ENCODE results near the gene UGT1A9. TPM values are rescaled to one million over a fixed set of nuclear protein-coding genes. Genes with fewer than 3 reads are reported as not detected.

UGT1A9 gene
- total and polyA plus RNA-seq, 2 of the 4 experiments (the other 2 are of a cell fraction), result not detected

GRCh38 chr2:233718552-233718951 is 46.9 kb downstream of the UGT1A9 start, which contains the start of gene UGT1A4:
Gene UGT1A4, plus strand, starts transcription at chr2:233718736. Its CDS starts 85 bp downstream, at chr2:233718821.
- ChIA-PET CTCF (no interaction called here), POLR2A (ENCODE audit: unreplicated experiment) (no interaction called here)
- H3K36me3 ChIP-seq (ENCODE audit: control insufficient read depth, insufficient read depth, low read length), result no peaks in the 10 kb centered on the region
- no peak within 1 kb of the TSS for H3K18ac ChIP-seq (ENCODE audit: low read depth, low read length)
- no peak within 1 kb of the TSS for H3K9ac ChIP-seq (ENCODE audit: low read depth, low read length)
- no peak within 1 kb of the TSS for H2AK9ac ChIP-seq (replicated peaks; ENCODE audit: low read depth, low read length, poor library complexity)
- H2BK20ac ChIP-seq (ENCODE audit: low read depth, low read length), result no peak within 1 kb of the TSS
- H3K56ac ChIP-seq (ENCODE audit: extremely low read depth, insufficient read depth, low read length), result no peak within 1 kb of the TSS
- no peak within 1 kb of the TSS for H4K8ac ChIP-seq (ENCODE audit: low read depth in 2 of 2, low read length in 2 of 2)
- H3K9me1 ChIP-seq (ENCODE audit: insufficient read depth, low read length), result no peaks in the 10 kb centered on the region
- no peak within 1 kb of the TSS for H2AK5ac ChIP-seq (ENCODE audit: low read depth, low read length)
- H2BK120ac ChIP-seq (ENCODE audit: low read depth, low read length), result no peak within 1 kb of the TSS
- H3K4me1 ChIP-seq (ENCODE audit: control insufficient read depth, insufficient read depth, low read length), result no peaks in the 10 kb centered on the region
- no peak within 1 kb of the TSS for H3K27ac ChIP-seq (ENCODE audit: insufficient read depth, low read length)
- DNase-seq, result no peak
- H3K4ac ChIP-seq (ENCODE audit: low read depth, low read length), result no peak within 1 kb of the TSS
- no peak within 1 kb of the TSS for H3K4me2 ChIP-seq (ENCODE audit: low read depth, low read length)
- no peak within 1 kb of the TSS for H2BK15ac ChIP-seq (ENCODE audit: low read depth, low read length)
- H3K9me3 ChIP-seq (ENCODE audit: control insufficient read depth, insufficient read depth, low read length), result no peaks in the 10 kb centered on the region
- intact Hi-C loops (cut with micrococcal nuclease), result no loop called here
- no peak within 1 kb of the TSS for H2AFZ ChIP-seq (replicated peaks; ENCODE audit: low read length, poor library complexity)
- H4K91ac ChIP-seq (ENCODE audit: insufficient read depth, low read depth, low read length), result no peak within 1 kb of the TSS
- no peaks in the 10 kb centered on the region for H3K79me1 ChIP-seq (ENCODE audit: low read depth in 1 of 2, low read length in 2 of 2)
- TF ChIP-seq, protein P1, sequence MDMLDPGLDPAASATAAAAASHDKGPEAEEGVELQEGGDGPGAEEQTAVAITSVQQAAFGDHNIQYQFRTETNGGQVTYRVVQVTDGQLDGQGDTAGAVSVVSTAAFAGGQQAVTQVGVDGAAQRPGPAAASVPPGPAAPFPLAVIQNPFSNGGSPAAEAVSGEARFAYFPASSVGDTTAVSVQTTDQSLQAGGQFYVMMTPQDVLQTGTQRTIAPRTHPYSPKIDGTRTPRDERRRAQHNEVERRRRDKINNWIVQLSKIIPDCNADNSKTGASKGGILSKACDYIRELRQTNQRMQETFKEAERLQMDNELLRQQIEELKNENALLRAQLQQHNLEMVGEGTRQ (IDR thresholded peaks at IDR 0.05; ENCODE audit: low read depth, low read length), result no peak
- TF ChIP-seq MXI1 (IDR thresholded peaks at IDR 0.05; ENCODE audit: borderline replicate concordance, low read depth, low read length), result no peak
- TF ChIP-seq MAZ (IDR thresholded peaks at IDR 0.05; ENCODE audit: borderline replicate concordance, low read depth, low read length), result no peak
- 65% methylated on average over 5 of the region's 7 CpGs; no CpG with 5 or more reads in 1 of the 2 experiments for WGBS, 2 experiments (ENCODE audit: extremely low coverage in 2 of 2, insufficient read length in 1 of 2)
- H2BK5ac ChIP-seq (ENCODE audit: low read depth, low read length, poor library complexity, severe bottlenecking), result no peak within 1 kb of the TSS
- H4K5ac ChIP-seq (ENCODE audit: low read depth, low read length), result no peak within 1 kb of the TSS
- in situ Hi-C loops (cut with MboI; ENCODE audit: low sequenced_read_pairs), result no loop called here
- H3K14ac ChIP-seq (replicated peaks; ENCODE audit: low read depth, low read length), result no peak within 1 kb of the TSS
- no peak within 1 kb of the TSS for H3K23ac ChIP-seq (ENCODE audit: low read depth, low read length)
- no TSS peak for BruUV-seq (replicated peaks)
- no peaks in the 10 kb centered on the region for H4K20me1 ChIP-seq (ENCODE audit: insufficient read depth, low read length)
- H3K27me3 ChIP-seq (ENCODE audit: control insufficient read depth, insufficient read depth, low read length), result peaks cover 6% of the 10 kb centered on the region; the same call in 1 of the 2 replicates
- H3K4me3 ChIP-seq (ENCODE audit: insufficient read depth, low read depth, low read length), result no peak within 1 kb of the TSS
- dilution Hi-C loops (cut with HindIII; ENCODE audit: low sequenced_read_pairs, unreplicated experiment), result no loop called here
- no peak for ATAC-seq (ENCODE audit: low read depth)
